GM12864 (cell line): ENCODE results near the gene RAB39B.
"Not testable (repeated sequence)": the region's sequence is repeated elsewhere in the genome, so short reads cannot be mapped to it uniquely, and the experiment has no call there.

Source experiments
- DNase-seq: peaks from one replicate; pipeline ENCODE4 v3.0.0-alpha.2; 2011; ENCODE audit warnings: low read depth
- H3K4me3 ChIP-seq: 2 replicates; pipeline ENCODE4 v1.5.1; 2011; ENCODE audit warnings: mild to moderate bottlenecking, low read depth, low read length, control low read depth
- CTCF ChIP-seq: IDR thresholded peaks from 2 replicates; pipeline ENCODE4 v1.5.1; 2011; ENCODE audit warnings: low read depth, mild to moderate bottlenecking, moderate library complexity, low read length, control low read depth, inconsistent platforms; ENCODE audit errors: missing control alignments

Gene RAB39B, protein sequence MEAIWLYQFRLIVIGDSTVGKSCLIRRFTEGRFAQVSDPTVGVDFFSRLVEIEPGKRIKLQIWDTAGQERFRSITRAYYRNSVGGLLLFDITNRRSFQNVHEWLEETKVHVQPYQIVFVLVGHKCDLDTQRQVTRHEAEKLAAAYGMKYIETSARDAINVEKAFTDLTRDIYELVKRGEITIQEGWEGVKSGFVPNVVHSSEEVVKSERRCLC

DNA sequence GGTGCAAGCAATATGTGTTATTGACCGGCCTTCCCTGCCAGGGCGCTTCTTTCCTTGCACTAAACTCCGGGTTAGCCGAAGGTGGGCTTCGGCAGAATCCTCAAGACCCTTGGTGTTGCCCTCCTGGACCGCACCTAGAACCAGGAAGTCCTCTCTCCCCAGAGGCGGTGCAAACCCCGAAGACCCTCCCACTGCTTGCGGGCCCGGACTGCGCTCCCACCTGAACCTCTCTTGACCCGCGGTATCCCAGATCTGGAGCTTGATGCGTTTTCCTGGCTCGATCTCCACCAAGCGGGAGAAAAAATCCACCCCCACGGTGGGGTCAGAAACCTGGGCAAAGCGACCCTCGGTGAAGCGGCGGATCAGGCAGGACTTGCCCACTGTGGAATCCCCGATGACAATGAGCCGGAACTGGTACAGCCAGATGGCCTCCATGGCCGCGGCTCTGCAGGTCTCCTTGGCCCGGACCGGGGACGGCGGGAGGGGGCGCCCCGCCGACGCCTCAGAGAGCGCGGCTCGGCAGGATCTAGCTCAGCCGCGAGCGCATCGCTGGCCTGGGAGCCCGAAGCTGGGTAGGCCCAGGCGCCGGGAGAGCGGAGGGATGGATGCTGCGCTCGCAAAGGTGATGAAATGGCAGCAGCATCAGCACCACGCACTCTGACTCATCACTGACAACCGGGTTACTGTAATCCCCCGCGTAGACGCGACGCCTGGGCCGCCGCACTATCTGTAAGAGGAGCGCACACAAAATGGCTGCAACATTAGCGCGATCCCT lies at the start of gene RAB39B:
Gene RAB39B (minus strand): TSS at position 638 of the 775 bp plus-strand sequence. CDS start 203 bp downstream, at position 435.
- peak within 1 kb of the TSS; percentile 81 for H3K4me3 ChIP-seq
- peak; percentile 19 for DNase-seq
- TF ChIP-seq CTCF: no peak

GRCh38 chrX:155313766-155314165 lies 49.5 kb upstream of the RAB39B start:
- no peak overlapping the region for H3K4me3 ChIP-seq
- no peak for TF ChIP-seq CTCF
- DNase-seq: no peak

GRCh38 chrX:155293771-155294170 lies 29.5 kb upstream of the RAB39B start:
- no peak for TF ChIP-seq CTCF
- no peak for DNase-seq
- H3K4me3 ChIP-seq: no peak overlapping the region

DNA sequence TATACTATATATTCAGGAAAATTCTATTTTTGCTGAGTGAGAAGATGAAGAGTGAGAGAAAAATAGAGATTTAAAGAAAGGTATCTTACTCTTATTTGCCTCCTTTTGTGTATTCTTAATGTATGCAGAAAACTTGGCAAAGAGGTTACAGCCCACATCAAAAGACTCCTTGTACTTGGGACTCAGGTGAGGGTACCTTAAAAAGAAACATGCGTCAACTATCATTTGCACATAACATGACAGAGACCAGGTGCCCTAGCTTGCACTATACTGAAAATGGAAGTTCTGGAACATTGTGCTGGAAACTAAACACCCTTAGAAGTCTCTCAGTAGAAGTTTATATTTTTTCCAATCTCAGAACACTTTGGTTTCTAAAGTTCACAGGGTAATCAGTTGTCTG lies 15.6 kb upstream of the RAB39B start:
- no peak for DNase-seq

GRCh38 chrX:155270969-155271368 lies 6.7 kb upstream of the RAB39B start:
- DNase-seq: no peak
- TF ChIP-seq CTCF: no peak
- no peak overlapping the region for H3K4me3 ChIP-seq

More for the DNA sequence above, 15.6 kb upstream of the RAB39B start:
- H3K4me3 ChIP-seq: no peak overlapping the region
- TF ChIP-seq CTCF: no peak

GRCh38 chrX:155267995-155268394 lies 3.7 kb upstream of the RAB39B start:
- H3K4me3 ChIP-seq, DNase-seq: not testable (repeated sequence)

- DNase-seq: no peak
- no peak overlapping the region for H3K4me3 ChIP-seq
- no peak for TF ChIP-seq CTCF
These were observed 2.1 kb upstream of the RAB39B start for GRCh38 chrX:155266439-155266838.
